ENCODE results near the gene NCS1. TPM values are rescaled to one million over a fixed set of nuclear protein-coding genes. Genes with fewer than 3 reads are reported as not detected.
"Not testable (repeated sequence)": the region's sequence is repeated elsewhere in the genome, so short reads cannot be mapped to it uniquely, and the experiment has no call there.

NCS1 gene
- total RNA-seq, 3 donors from 2014 or later = 4.1 to 196 (median 10.7) TPM

GRCh38 chr9:130268521-130269211 lies 96.5 kb downstream of the NCS1 start:
- H3K4me3 ChIP-seq = no peak overlapping the region
- intact Hi-C loops (cut with DNase I, micrococcal nuclease) = no loop called here
- DNase-seq = no peak
- no peak for TF ChIP-seq CTCF (IDR thresholded peaks at IDR 0.05)
- ATAC-seq = no peak
- H3K36me3 ChIP-seq (ENCODE audit: low read depth) = no peaks in the 10 kb centered on the region
- peaks cover 6% of the 10 kb centered on the region for H3K4me1 ChIP-seq (ENCODE audit: low read depth)
- no peaks in the 10 kb centered on the region for H3K9me3 ChIP-seq

GRCh38 chr9:130271473-130271872 lies 99.3 kb downstream of the NCS1 start:
- Histone ChIP-seq H3K9me3 (no peaks in the 10 kb centered on the region), H3K4me1 (ENCODE audit: low read depth) (no peaks in the 10 kb centered on the region), H3K36me3 (ENCODE audit: low read depth) (no peaks in the 10 kb centered on the region), H3K4me3 (no peak overlapping the region)
- TF ChIP-seq CTCF (IDR thresholded peaks at IDR 0.05) = no peak
- intact Hi-C loops (cut with DNase I, micrococcal nuclease) = no loop called here
- DNase-seq (no peak), ATAC-seq (no peak)

- no peaks in the 10 kb centered on the region for H3K9me3 ChIP-seq
- no peak for TF ChIP-seq CTCF (IDR thresholded peaks at IDR 0.05)
- no peaks in the 10 kb centered on the region for H3K4me1 ChIP-seq (ENCODE audit: low read depth)
- no peak overlapping the region for H3K4me3 ChIP-seq
- H3K36me3 ChIP-seq (ENCODE audit: low read depth) = no peaks in the 10 kb centered on the region
- no peak for DNase-seq
- intact Hi-C loops (cut with DNase I, micrococcal nuclease) = no loop called here
- ATAC-seq = no peak
Observed at GRCh38 chr9:130275156-130275555, 103.0 kb downstream of the NCS1 start.

- ATAC-seq (no peak), DNase-seq (no peak)
- TF ChIP-seq CTCF (IDR thresholded peaks at IDR 0.05) = no peak
- Histone ChIP-seq H3K4me3 (no peak overlapping the region), H3K4me1 (ENCODE audit: low read depth) (no peaks in the 10 kb centered on the region), H3K9me3 (no peaks in the 10 kb centered on the region), H3K36me3 (ENCODE audit: low read depth) (no peaks in the 10 kb centered on the region)
- intact Hi-C loops (cut with DNase I, micrococcal nuclease) = no loop called here
Observed at GRCh38 chr9:130276121-130276520, 103.9 kb downstream of the NCS1 start.

GRCh38 chr9:130276955-130277354 lies 104.8 kb downstream of the NCS1 start:
- ATAC-seq (no peak), DNase-seq (no peak)
- TF ChIP-seq CTCF (IDR thresholded peaks at IDR 0.05) = no peak
- no peak overlapping the region for H3K4me3 ChIP-seq
- H3K4me1 ChIP-seq (ENCODE audit: low read depth) = no peaks in the 10 kb centered on the region
- intact Hi-C loops (cut with DNase I, micrococcal nuclease) = no loop called here
- no peaks in the 10 kb centered on the region for H3K9me3 ChIP-seq
- no peaks in the 10 kb centered on the region for H3K36me3 ChIP-seq (ENCODE audit: low read depth)

- intact Hi-C loops (cut with DNase I, micrococcal nuclease); H3K4me1 ChIP-seq (ENCODE audit: low read depth); DNase-seq; H3K36me3 ChIP-seq (ENCODE audit: low read depth); H3K4me3 ChIP-seq; ATAC-seq; H3K9me3 ChIP-seq: not testable (repeated sequence)
Observed at GRCh38 chr9:130277525-130277924, 105.3 kb downstream of the NCS1 start.

Data from mucosa of descending colon (tissue), 3 donors.